ENCODE results near the gene DENND4B. TPM values are rescaled to one million over a fixed set of nuclear protein-coding genes. Genes with fewer than 3 reads are reported as not detected.

Gene DENND4B
- total and polyA plus RNA-seq, 2 experiments from 2014 or later, result 15.4 to 22.3 TPM

GRCh38 chr1:153928791-153929341 lies 17.7 kb downstream of the DENND4B start:
- TF ChIP-seq CTCF (IDR thresholded peaks at IDR 0.05; ENCODE audit: poor library complexity) (no peak), EZH2 (IDR thresholded peaks at IDR 0.05; ENCODE audit: borderline replicate concordance) (no peak), EZH2phosphoT487 (IDR thresholded peaks at IDR 0.05; ENCODE audit: low read depth, severe bottlenecking, unreplicated experiment) (no peak)
- H3K79me2 ChIP-seq, result no peaks in the 10 kb centered on the region
- H3K9me2 ChIP-seq (replicated peaks; ENCODE audit: insufficient read depth), result no peaks in the 10 kb centered on the region
- H3K4me3 ChIP-seq, result no peak overlapping the region
- WGBS (ENCODE audit: low lambda C conversion rate, missing lambda C conversion rate), result 78% methylated on average over 4 of the region's 4 CpGs
- DNase-seq (ENCODE audit: low spot score), result peak; percentile 2
- no peaks in the 10 kb centered on the region for H3K36me3 ChIP-seq (replicated peaks; ENCODE audit: insufficient read depth, low read depth)
- H2AFZ ChIP-seq, result no peak overlapping the region
- no peaks in the 10 kb centered on the region for H3K27me3 ChIP-seq
- no peak overlapping the region for H3K4me2 ChIP-seq
- H3K27ac ChIP-seq, result no peak overlapping the region
- H4K20me1 ChIP-seq (ENCODE audit: insufficient read depth, poor library complexity, severe bottlenecking), result no peaks in the 10 kb centered on the region
- no peaks in the 10 kb centered on the region for H3K9me3 ChIP-seq (ENCODE audit: low read depth)
- H3K4me1 ChIP-seq (ENCODE audit: insufficient read depth), result peaks cover 4% of the 10 kb centered on the region

DNA sequence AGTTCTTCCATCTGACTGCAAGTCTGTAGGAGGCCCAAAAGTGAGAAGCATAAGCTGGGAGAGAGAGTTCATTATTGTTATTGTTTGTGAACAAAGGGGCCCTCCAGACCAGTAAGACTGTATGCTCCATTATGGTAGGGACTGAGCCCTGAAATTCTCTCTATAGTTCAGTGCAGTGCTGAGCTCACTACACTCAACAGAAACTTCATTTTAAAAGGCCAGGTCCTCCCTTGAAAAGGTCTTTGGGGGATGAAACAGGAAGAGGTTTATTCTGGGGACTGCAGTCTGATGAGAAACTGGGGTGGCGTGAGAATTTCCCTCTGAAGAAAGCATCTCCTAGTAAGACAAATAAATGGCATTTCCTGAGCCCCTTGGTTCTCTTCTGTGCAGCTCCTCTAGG lies 18.3 kb downstream of the DENND4B start:
- H3K27me3 ChIP-seq, result no peaks in the 10 kb centered on the region
- no peak for DNase-seq (ENCODE audit: low spot score)
- H3K9me3 ChIP-seq (ENCODE audit: low read depth), result no peaks in the 10 kb centered on the region
- no peak overlapping the region for H3K27ac ChIP-seq
- H3K9me2 ChIP-seq (replicated peaks; ENCODE audit: insufficient read depth), result no peaks in the 10 kb centered on the region
- no peak overlapping the region for H3K4me3 ChIP-seq
- no peak overlapping the region for H3K4me2 ChIP-seq
- WGBS (ENCODE audit: low lambda C conversion rate, missing lambda C conversion rate), result 87% methylated on average over 1 of the region's 1 CpG
- TF ChIP-seq EZH2phosphoT487 (IDR thresholded peaks at IDR 0.05; ENCODE audit: low read depth, severe bottlenecking, unreplicated experiment), result no peak
- no peak for TF ChIP-seq EZH2 (IDR thresholded peaks at IDR 0.05; ENCODE audit: borderline replicate concordance)
- TF ChIP-seq CTCF (IDR thresholded peaks at IDR 0.05; ENCODE audit: poor library complexity), result no peak
- peaks cover 6% of the 10 kb centered on the region for H3K4me1 ChIP-seq (ENCODE audit: insufficient read depth)
- no peaks in the 10 kb centered on the region for H3K36me3 ChIP-seq (replicated peaks; ENCODE audit: insufficient read depth, low read depth)
- H2AFZ ChIP-seq, result no peak overlapping the region
- H4K20me1 ChIP-seq (ENCODE audit: insufficient read depth, poor library complexity, severe bottlenecking), result no peaks in the 10 kb centered on the region
- no peaks in the 10 kb centered on the region for H3K79me2 ChIP-seq

DNA sequence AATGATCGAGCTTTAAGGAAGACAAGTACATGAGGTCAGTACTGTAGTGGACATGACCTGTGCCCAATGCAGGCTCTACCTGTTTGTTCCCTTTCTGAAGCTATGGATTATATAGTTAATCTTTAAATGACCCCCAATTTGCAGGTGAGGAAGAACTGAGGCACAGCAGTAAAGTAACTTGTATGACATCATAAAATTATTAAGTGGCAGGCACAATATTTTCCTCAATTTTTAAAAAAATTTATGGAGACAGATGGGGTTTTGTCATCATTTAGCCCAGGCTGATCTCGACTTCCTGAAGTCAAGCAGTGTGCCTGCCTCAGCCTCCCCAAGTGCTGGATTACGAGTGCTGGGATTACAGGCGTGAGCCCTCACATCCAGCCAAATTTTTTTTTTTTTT lies 20.1 kb downstream of the DENND4B start:
- Histone ChIP-seq H3K36me3 (replicated peaks; ENCODE audit: insufficient read depth, low read depth) (no peaks in the 10 kb centered on the region), H3K4me2 (no peak overlapping the region), H3K9me2 (replicated peaks; ENCODE audit: insufficient read depth) (no peaks in the 10 kb centered on the region), H3K27ac (no peak overlapping the region), H3K4me1 (ENCODE audit: insufficient read depth) (peaks cover 6% of the 10 kb centered on the region), H3K4me3 (no peak overlapping the region), H3K27me3 (no peaks in the 10 kb centered on the region), H4K20me1 (ENCODE audit: insufficient read depth, poor library complexity, severe bottlenecking) (peaks cover 7% of the 10 kb centered on the region), H3K79me2 (peaks cover 8% of the 10 kb centered on the region), H2AFZ (no peak overlapping the region), H3K9me3 (ENCODE audit: low read depth) (no peaks in the 10 kb centered on the region)
- DNase-seq (ENCODE audit: low spot score), result no peak
- TF ChIP-seq CTCF (IDR thresholded peaks at IDR 0.05; ENCODE audit: poor library complexity) (no peak), EZH2phosphoT487 (IDR thresholded peaks at IDR 0.05; ENCODE audit: low read depth, severe bottlenecking, unreplicated experiment) (no peak), EZH2 (IDR thresholded peaks at IDR 0.05; ENCODE audit: borderline replicate concordance) (no peak)
- 87% methylated on average over 4 of the region's 4 CpGs for WGBS (ENCODE audit: low lambda C conversion rate, missing lambda C conversion rate)
